Measurements from ENCODE around the gene GAREM1. TPM values are rescaled to one million over a fixed set of nuclear protein-coding genes. Genes with fewer than 3 reads are reported as not detected.

The GAREM1 gene
- total RNA-seq, 1 experiment from 2014 or later, result 4.7 TPM

DNA sequence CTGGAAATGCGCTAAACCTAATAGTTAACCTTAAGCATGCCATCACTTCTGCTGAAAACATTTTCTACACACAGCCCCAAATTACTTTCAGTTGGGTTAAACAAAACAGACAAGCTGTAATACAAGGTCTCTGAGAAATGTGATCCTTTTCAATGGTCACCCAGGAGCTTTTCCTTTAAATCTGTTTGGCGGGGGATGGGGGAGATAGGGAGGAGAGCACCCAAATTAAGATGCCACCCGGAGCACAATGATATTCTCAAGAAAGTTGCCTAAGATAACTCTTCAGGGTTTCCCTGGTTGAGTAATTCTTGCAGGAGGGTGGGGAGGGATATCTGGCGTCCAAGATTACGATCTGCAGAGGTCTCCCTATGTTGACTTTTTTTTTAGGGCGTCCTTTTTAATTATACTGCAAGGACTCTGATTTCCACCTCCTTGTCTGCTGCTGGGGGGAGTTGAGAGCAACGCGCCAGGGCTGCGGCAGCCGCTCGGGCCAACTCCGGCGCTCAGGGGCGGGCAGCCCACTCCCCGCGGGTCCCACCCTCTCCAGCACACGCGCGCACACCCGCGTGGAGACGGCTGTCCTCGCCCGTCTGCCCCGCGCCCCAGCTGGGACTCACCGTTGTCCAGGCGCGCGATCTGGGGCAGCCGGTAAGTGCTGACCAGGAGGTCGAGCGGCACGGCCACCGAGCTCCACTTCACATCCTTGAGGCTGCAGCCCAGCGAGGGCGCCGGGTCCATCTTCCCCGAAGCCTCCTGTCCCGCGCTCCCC is 807 bp downstream of the GAREM1 start:
- no peaks in the 10 kb centered on the region for H3K9me3 ChIP-seq (ENCODE audit: control insufficient read depth, insufficient read depth, low read depth, low read length)
- ChIA-PET POLR2A (no interaction called here), CTCF (interaction anchor here (1.8 kb wide), 1 partner anchor 198 kb away, joined by 19 read pairs; no protein-coding TSS in a partner anchor)
- H3K27ac ChIP-seq (ENCODE audit: low read length), result 0 out of 2 replicates have a peak overlapping the region, but pooled peaks have one; percentile 17
- H3K4me3 ChIP-seq (ENCODE audit: low read depth in 2 of 2, low read length in 2 of 2), result peak overlapping the region; percentile 67 to 71
- no peaks in the 10 kb centered on the region for H3K36me3 ChIP-seq (ENCODE audit: control insufficient read depth, insufficient read depth, low read length)
- in situ Hi-C loops (cut with HindIII; ENCODE audit: low pct_unique_long_range_greater_than_20kb, low sequenced_read_pairs) (no loop called here), intact Hi-C loops (cut with micrococcal nuclease; ENCODE audit: unreplicated experiment) (loop anchor here (2.0 to 10.0 kb wide), 2 partner anchors 199 to 305 kb away; no protein-coding TSS in a partner anchor)
- ATAC-seq (peak; percentile 31; the same call in 1 of the 2 replicates), DNase-seq (ENCODE audit: low read depth, low spot score) (no peak)
- H3K4me1 ChIP-seq (ENCODE audit: control insufficient read depth, insufficient read depth, low read length), result peaks cover 8% of the 10 kb centered on the region
- BruUV-seq (replicated peaks), result no TSS peak
- TF ChIP-seq TCF7L2 (IDR thresholded peaks at IDR 0.05; ENCODE audit: low read depth, low read length), result no peak
- TF ChIP-seq, protein P1, sequence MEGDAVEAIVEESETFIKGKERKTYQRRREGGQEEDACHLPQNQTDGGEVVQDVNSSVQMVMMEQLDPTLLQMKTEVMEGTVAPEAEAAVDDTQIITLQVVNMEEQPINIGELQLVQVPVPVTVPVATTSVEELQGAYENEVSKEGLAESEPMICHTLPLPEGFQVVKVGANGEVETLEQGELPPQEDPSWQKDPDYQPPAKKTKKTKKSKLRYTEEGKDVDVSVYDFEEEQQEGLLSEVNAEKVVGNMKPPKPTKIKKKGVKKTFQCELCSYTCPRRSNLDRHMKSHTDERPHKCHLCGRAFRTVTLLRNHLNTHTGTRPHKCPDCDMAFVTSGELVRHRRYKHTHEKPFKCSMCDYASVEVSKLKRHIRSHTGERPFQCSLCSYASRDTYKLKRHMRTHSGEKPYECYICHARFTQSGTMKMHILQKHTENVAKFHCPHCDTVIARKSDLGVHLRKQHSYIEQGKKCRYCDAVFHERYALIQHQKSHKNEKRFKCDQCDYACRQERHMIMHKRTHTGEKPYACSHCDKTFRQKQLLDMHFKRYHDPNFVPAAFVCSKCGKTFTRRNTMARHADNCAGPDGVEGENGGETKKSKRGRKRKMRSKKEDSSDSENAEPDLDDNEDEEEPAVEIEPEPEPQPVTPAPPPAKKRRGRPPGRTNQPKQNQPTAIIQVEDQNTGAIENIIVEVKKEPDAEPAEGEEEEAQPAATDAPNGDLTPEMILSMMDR (IDR thresholded peaks at IDR 0.05), result no peak
- no peaks in the 10 kb centered on the region for H3K27me3 ChIP-seq (ENCODE audit: control insufficient read depth, insufficient read depth, low read length)

DNA sequence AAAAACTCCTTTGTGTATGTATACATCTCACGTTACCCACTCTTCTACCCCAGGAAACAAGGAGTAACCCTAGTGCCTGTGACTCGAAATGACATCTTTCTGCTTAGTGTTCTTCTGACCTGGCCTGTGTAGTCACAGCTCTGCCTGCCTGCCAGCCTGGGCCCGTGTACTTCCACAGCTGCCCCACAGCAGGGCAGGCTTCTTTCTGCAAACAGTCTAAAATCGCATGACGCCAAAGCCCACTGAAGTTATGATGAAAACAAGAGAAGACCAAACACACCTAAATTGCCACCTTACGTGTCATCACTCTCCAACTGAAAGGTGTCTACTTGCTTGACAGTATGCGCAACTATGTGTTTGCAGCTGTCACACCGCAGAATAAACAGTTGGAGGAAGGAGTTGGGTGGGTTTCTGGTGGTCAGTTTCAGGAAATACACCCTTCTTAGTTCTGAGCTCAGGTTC is 1.5 kb downstream of the GAREM1 start:
- DNase-seq (ENCODE audit: low read depth, low spot score) (no peak), ATAC-seq (0 out of 2 replicates have a peak, but pooled peaks have one; percentile 35)
- Histone ChIP-seq H3K4me1 (ENCODE audit: control insufficient read depth, insufficient read depth, low read length) (peaks cover 8% of the 10 kb centered on the region), H3K27ac (ENCODE audit: low read length) (no peak overlapping the region), H3K9me3 (ENCODE audit: control insufficient read depth, insufficient read depth, low read depth, low read length) (no peaks in the 10 kb centered on the region), H3K36me3 (ENCODE audit: control insufficient read depth, insufficient read depth, low read length) (no peaks in the 10 kb centered on the region), H3K27me3 (ENCODE audit: control insufficient read depth, insufficient read depth, low read length) (no peaks in the 10 kb centered on the region), H3K4me3 (ENCODE audit: low read depth in 2 of 2, low read length in 2 of 2) (peak overlapping the region; percentile 67 to 71)
- in situ Hi-C loops (cut with HindIII; ENCODE audit: low pct_unique_long_range_greater_than_20kb, low sequenced_read_pairs) (no loop called here), intact Hi-C loops (cut with micrococcal nuclease; ENCODE audit: unreplicated experiment) (loop anchor here (10.0 kb wide), 1 partner anchor 304 kb away; no protein-coding TSS in a partner anchor)
- TF ChIP-seq, protein P1 (IDR thresholded peaks at IDR 0.05), result peak; percentile 5; the same call in 1 of the 2 replicates
- TF ChIP-seq, protein P2, sequence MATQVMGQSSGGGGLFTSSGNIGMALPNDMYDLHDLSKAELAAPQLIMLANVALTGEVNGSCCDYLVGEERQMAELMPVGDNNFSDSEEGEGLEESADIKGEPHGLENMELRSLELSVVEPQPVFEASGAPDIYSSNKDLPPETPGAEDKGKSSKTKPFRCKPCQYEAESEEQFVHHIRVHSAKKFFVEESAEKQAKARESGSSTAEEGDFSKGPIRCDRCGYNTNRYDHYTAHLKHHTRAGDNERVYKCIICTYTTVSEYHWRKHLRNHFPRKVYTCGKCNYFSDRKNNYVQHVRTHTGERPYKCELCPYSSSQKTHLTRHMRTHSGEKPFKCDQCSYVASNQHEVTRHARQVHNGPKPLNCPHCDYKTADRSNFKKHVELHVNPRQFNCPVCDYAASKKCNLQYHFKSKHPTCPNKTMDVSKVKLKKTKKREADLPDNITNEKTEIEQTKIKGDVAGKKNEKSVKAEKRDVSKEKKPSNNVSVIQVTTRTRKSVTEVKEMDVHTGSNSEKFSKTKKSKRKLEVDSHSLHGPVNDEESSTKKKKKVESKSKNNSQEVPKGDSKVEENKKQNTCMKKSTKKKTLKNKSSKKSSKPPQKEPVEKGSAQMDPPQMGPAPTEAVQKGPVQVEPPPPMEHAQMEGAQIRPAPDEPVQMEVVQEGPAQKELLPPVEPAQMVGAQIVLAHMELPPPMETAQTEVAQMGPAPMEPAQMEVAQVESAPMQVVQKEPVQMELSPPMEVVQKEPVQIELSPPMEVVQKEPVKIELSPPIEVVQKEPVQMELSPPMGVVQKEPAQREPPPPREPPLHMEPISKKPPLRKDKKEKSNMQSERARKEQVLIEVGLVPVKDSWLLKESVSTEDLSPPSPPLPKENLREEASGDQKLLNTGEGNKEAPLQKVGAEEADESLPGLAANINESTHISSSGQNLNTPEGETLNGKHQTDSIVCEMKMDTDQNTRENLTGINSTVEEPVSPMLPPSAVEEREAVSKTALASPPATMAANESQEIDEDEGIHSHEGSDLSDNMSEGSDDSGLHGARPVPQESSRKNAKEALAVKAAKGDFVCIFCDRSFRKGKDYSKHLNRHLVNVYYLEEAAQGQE (IDR thresholded peaks at IDR 0.05; ENCODE audit: insufficient read depth in 1 of 2, low read depth in 2 of 2, low read length in 1 of 2), result no peak
- ChIA-PET CTCF (interaction anchor here (0.5 to 1.2 kb wide), 2 partner anchors 197 to 311 kb away, joined by 4 read pairs; no protein-coding TSS in a partner anchor), POLR2A (no interaction called here)
- TSS peak; percentile 71 for BruUV-seq (replicated peaks)

All from Panc1 (cell line).